ENCODE data around the gene DAPK1. TPM values are rescaled to one million over a fixed set of nuclear protein-coding genes. Genes with fewer than 3 reads are reported as not detected.
A peak's percentile ranks its signal among the peaks of the same experiment; 100 is the strongest.

The DAPK1 gene
- total RNA-seq, 2 experiments from 2014 or later = 3.9 to 5.6 TPM

- H3K4me1 Mint-ChIP-seq = peaks cover 8% of the 10 kb centered on the region
- ChIA-PET CTCF (no interaction called here), POLR2A (no interaction called here)
- ATAC-seq = no peak
- intact Hi-C loops (cut with DNase I, micrococcal nuclease) = no loop called here
- no peak for DNase-seq
- H3K36me3 Mint-ChIP-seq (ENCODE audit: low read depth) = no peaks in the 10 kb centered on the region
- peaks cover 2% of the 10 kb centered on the region for H3K27me3 Mint-ChIP-seq
- H3K4me3 Mint-ChIP-seq = no peak overlapping the region
- H3K27ac Mint-ChIP-seq = no peak overlapping the region
- no peaks in the 10 kb centered on the region for H3K9me3 Mint-ChIP-seq (ENCODE audit: low read depth)
Observed at GRCh38 chr9:87657893-87658292, 160.2 kb downstream of the DAPK1 start.

- ChIA-PET CTCF (interaction anchor here (0.6 kb wide), 1 partner anchor 373 kb away, joined by 3 read pairs; no protein-coding TSS in a partner anchor), POLR2A (no interaction called here)
- intact Hi-C loops (cut with DNase I, micrococcal nuclease) = no loop called here
- no peak overlapping the region for H3K27ac Mint-ChIP-seq
- H3K4me3 Mint-ChIP-seq = no peak overlapping the region
- no peak for ATAC-seq
- no peaks in the 10 kb centered on the region for H3K9me3 Mint-ChIP-seq (ENCODE audit: low read depth)
- peaks cover 10% of the 10 kb centered on the region for H3K4me1 Mint-ChIP-seq
- DNase-seq = no peak
- no peaks in the 10 kb centered on the region for H3K36me3 Mint-ChIP-seq (ENCODE audit: low read depth)
- peaks cover 2% of the 10 kb centered on the region for H3K27me3 Mint-ChIP-seq
Observed at GRCh38 chr9:87658511-87658910, 160.8 kb downstream of the DAPK1 start.

- ChIA-PET CTCF (no interaction called here), POLR2A (no interaction called here)
- Mint-ChIP-seq H3K27me3 (peaks cover 2% of the 10 kb centered on the region), H3K4me3 (no peak overlapping the region), H3K36me3 (ENCODE audit: low read depth) (no peaks in the 10 kb centered on the region), H3K4me1 (peaks cover 10% of the 10 kb centered on the region), H3K9me3 (ENCODE audit: low read depth) (no peaks in the 10 kb centered on the region), H3K27ac (no peak overlapping the region)
- intact Hi-C loops (cut with DNase I, micrococcal nuclease) = loop anchor here in 1 of 2 experiments (10.0 kb wide), 1 partner anchor 1225 kb away; no protein-coding TSS in a partner anchor
- DNase-seq (no peak), ATAC-seq (no peak)
Observed at GRCh38 chr9:87659534-87660419, 162.1 kb downstream of the DAPK1 start.

- intact Hi-C loops (cut with DNase I, micrococcal nuclease) = loop anchor here in 1 of 2 experiments (10.0 kb wide), 1 partner anchor 1226 kb away; no protein-coding TSS in a partner anchor
- no peak overlapping the region for H3K4me3 Mint-ChIP-seq
- ChIA-PET CTCF (interaction anchor here (1.0 to 2.5 kb wide), 2 partner anchors 151 to 323 kb away, joined by 3 to 19 read pairs; no protein-coding TSS in a partner anchor), POLR2A (no interaction called here)
- H3K9me3 Mint-ChIP-seq (ENCODE audit: low read depth) = no peaks in the 10 kb centered on the region
- no peak overlapping the region for H3K27ac Mint-ChIP-seq
- peaks cover 2% of the 10 kb centered on the region for H3K27me3 Mint-ChIP-seq
- DNase-seq (no peak), ATAC-seq (peak; percentile 44)
- H3K4me1 Mint-ChIP-seq = peaks cover 10% of the 10 kb centered on the region
- no peaks in the 10 kb centered on the region for H3K36me3 Mint-ChIP-seq (ENCODE audit: low read depth)
Observed at GRCh38 chr9:87661241-87661640, 163.6 kb downstream of the DAPK1 start.

GRCh38 chr9:87662808-87663528, 165.3 kb downstream of the DAPK1 start:
- ATAC-seq = no peak
- H3K36me3 Mint-ChIP-seq (ENCODE audit: low read depth) = peaks cover 2% of the 10 kb centered on the region
- H3K4me1 Mint-ChIP-seq = peaks cover 10% of the 10 kb centered on the region
- peaks cover 2% of the 10 kb centered on the region for H3K27me3 Mint-ChIP-seq
- H3K9me3 Mint-ChIP-seq (ENCODE audit: low read depth) = peaks cover 7% of the 10 kb centered on the region
- no peak overlapping the region for H3K4me3 Mint-ChIP-seq
- intact Hi-C loops (cut with DNase I, micrococcal nuclease) = loop anchor here (1.0 to 10.0 kb wide), 3 partner anchors 163 to 1228 kb away; no protein-coding TSS in a partner anchor
- ChIA-PET POLR2A (no interaction called here), CTCF (interaction anchor here (0.6 to 2.5 kb wide), 12 partner anchors 12 to 580 kb away, joined by 3 to 19 read pairs (median 4); no protein-coding TSS in a partner anchor)
- peak; percentile 88 for DNase-seq
- no peak overlapping the region for H3K27ac Mint-ChIP-seq

DNA sequence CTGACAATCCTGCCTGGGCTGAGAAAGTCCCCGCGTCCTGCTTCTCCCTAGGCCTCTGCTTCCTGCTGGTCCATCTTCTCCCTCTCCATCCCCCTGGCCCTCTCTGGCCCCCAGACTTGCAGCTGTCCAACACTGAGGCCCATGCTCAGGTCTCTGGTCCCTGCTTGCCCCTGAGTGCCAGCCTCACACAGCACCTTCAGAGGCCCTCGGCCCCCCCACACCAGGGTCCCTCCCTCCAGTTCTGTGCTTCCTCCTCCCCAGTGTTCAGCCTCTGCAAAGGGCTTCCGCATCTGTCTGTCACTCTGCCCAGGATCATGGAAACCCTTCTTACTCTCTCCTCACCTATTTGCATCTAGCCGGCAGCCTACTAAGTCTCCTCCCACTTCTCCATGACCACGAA, 165.9 kb downstream of the DAPK1 start:
- CTCF ChIA-PET = interaction anchor here (0.6 to 2.5 kb wide), 8 partner anchors 15 to 580 kb away, joined by 3 to 19 read pairs (median 4); no protein-coding TSS in a partner anchor

GRCh38 chr9:87664153-87665060, 166.7 kb downstream of the DAPK1 start:
- H3K27me3 Mint-ChIP-seq = peaks cover 2% of the 10 kb centered on the region
- DNase-seq (no peak), ATAC-seq (no peak)
- peaks cover 7% of the 10 kb centered on the region for H3K9me3 Mint-ChIP-seq (ENCODE audit: low read depth)
- CTCF ChIA-PET = no interaction called here
- POLR2A ChIA-PET = no interaction called here
- peaks cover 10% of the 10 kb centered on the region for H3K4me1 Mint-ChIP-seq
- peaks cover 2% of the 10 kb centered on the region for H3K36me3 Mint-ChIP-seq (ENCODE audit: low read depth)
- no peak overlapping the region for H3K4me3 Mint-ChIP-seq
- H3K27ac Mint-ChIP-seq = no peak overlapping the region
- intact Hi-C loops (cut with DNase I, micrococcal nuclease) = loop anchor here in 1 of 2 experiments (10.0 kb wide), 1 partner anchor 1230 kb away; no protein-coding TSS in a partner anchor

More for the DNA sequence above, 165.9 kb downstream of the DAPK1 start:
- Mint-ChIP-seq H3K36me3 (ENCODE audit: low read depth) (peaks cover 2% of the 10 kb centered on the region), H3K4me1 (peaks cover 10% of the 10 kb centered on the region), H3K9me3 (ENCODE audit: low read depth) (peaks cover 7% of the 10 kb centered on the region), H3K27me3 (peaks cover 2% of the 10 kb centered on the region), H3K27ac (no peak overlapping the region), H3K4me3 (no peak overlapping the region)
- DNase-seq = no peak
- no peak for ATAC-seq
- POLR2A ChIA-PET = no interaction called here
- intact Hi-C loops (cut with DNase I, micrococcal nuclease) = loop anchor here (1.0 to 10.0 kb wide), 2 partner anchors 326 to 1229 kb away; no protein-coding TSS in a partner anchor

GRCh38 chr9:87665505-87665904, 167.8 kb downstream of the DAPK1 start:
- no peak overlapping the region for H3K4me3 Mint-ChIP-seq
- no peak for DNase-seq
- no peak for ATAC-seq
- H3K4me1 Mint-ChIP-seq = peaks cover 10% of the 10 kb centered on the region
- H3K27me3 Mint-ChIP-seq = peaks cover under 1% of the 10 kb centered on the region
- H3K9me3 Mint-ChIP-seq (ENCODE audit: low read depth) = peaks cover 7% of the 10 kb centered on the region
- no peak overlapping the region for H3K27ac Mint-ChIP-seq
- CTCF ChIA-PET = no interaction called here
- intact Hi-C loops (cut with DNase I, micrococcal nuclease) = loop anchor here in 1 of 2 experiments (10.0 kb wide), 1 partner anchor 1231 kb away; no protein-coding TSS in a partner anchor
- peaks cover 2% of the 10 kb centered on the region for H3K36me3 Mint-ChIP-seq (ENCODE audit: low read depth)
- POLR2A ChIA-PET = no interaction called here

DNA sequence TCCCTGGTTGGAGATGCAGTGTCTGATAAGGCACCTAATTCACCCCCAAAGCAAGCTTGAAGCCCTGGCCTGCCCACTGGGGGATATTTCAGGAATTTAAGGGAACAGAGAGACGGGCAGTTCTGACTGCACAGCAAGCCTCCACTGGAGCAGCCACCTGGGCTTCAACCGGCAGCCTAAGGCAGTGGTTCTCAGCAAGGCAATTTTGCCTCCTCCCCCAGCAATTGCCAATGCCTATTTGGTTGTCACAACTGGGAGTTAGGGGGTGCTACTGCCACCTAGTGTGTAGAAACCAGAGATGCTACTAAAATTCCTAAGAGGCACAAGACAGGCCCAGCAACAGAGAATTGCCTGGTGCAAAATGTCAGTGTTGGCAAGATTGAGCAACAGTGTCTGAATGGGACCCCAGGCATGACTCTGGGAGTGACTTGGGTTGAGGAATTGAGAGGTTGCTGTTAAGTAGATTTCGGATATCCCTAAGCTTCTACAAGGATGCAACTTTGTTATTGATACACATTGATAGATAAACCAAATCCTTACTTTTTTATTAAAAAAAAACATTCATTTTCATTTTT, 169.6 kb downstream of the DAPK1 start:
- Mint-ChIP-seq H3K4me3 (no peak overlapping the region), H3K4me1 (peaks cover 4% of the 10 kb centered on the region), H3K36me3 (ENCODE audit: low read depth) (peaks cover 2% of the 10 kb centered on the region), H3K9me3 (ENCODE audit: low read depth) (peaks cover 7% of the 10 kb centered on the region), H3K27ac (no peak overlapping the region), H3K27me3 (no peaks in the 10 kb centered on the region)
- intact Hi-C loops (cut with DNase I, micrococcal nuclease) = loop anchor here in 1 of 2 experiments (1.0 to 10.0 kb wide), 2 partner anchors 330 to 1232 kb away; no protein-coding TSS in a partner anchor
- ChIA-PET CTCF (interaction anchor here (0.5 to 1.4 kb wide), 7 partner anchors 9 to 295 kb away, joined by 3 to 4 read pairs (median 3); no protein-coding TSS in a partner anchor), POLR2A (no interaction called here)
- no peak for ATAC-seq
- peak; percentile 41 for DNase-seq

DNA sequence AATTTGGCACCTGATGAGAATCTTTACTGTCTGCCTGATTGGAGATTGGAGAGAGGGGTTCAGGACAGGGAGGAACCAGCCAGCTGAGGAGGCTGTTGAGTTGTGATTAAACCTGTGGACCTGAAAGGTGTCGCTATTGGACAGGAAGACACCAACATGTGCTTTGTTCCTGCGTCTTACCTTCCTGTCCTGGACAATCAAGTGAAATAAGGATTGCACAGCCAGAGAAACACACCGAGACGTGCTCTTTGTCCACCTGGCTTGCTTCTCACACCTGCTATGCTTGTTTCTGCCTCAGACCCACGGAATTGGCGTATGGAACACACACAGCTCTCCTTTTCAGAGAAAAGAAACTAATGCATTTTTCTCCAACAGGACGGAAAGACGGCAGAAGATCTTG, 170.6 kb downstream of the DAPK1 start:
- ChIA-PET CTCF (interaction anchor here (0.7 to 1.4 kb wide), 4 partner anchors 9 to 330 kb away, joined by 3 to 4 read pairs (median 3); no protein-coding TSS in a partner anchor), POLR2A (no interaction called here)
- Mint-ChIP-seq H3K27me3 (no peaks in the 10 kb centered on the region), H3K36me3 (ENCODE audit: low read depth) (peaks cover 2% of the 10 kb centered on the region), H3K4me3 (no peak overlapping the region), H3K4me1 (no peaks in the 10 kb centered on the region), H3K9me3 (ENCODE audit: low read depth) (peaks cover 7% of the 10 kb centered on the region), H3K27ac (no peak overlapping the region)
- ATAC-seq (no peak), DNase-seq (no peak)
- intact Hi-C loops (cut with DNase I, micrococcal nuclease) = loop anchor here in 1 of 2 experiments (10.0 kb wide), 1 partner anchor 1233 kb away; no protein-coding TSS in a partner anchor

Measured in activated CD4-positive, alpha-beta T cell treated with anti-CD3 and anti-CD28 coated beads for 36 hours (primary cell).